H1 (cell line): ENCODE measurements around the gene GPRIN1. TPM values are rescaled to one million over a fixed set of nuclear protein-coding genes. Genes with fewer than 3 reads are reported as not detected.

Source experiments
- CTCF ChIA-PET: fragments of 300-600 bp; sonication (Branson Sonifier 250); formaldehyde crosslinking; loops from one replicate; lab custom pipeline; 2021; ENCODE audit not compliant: partially characterized antibody; lab: Charles Lee
- POLR2A ChIA-PET: fragments of 300-600 bp; sonication (Branson Sonifier 250); formaldehyde crosslinking; loops from one replicate; lab custom pipeline; 2021; ENCODE audit warnings: inconsistent platforms; ENCODE audit not compliant: partially characterized antibody; lab: Charles Lee
- DNase-seq, 2 experiments: peaks; one replicate each; pipeline versions ENCODE4 v3.0.0 to v3.0.0-alpha.2; 2010 to 2022; ENCODE audit warnings: low spot score in 2 of 2, low read depth in 1 of 2, mixed read lengths in 1 of 2
- FAIRE-seq: peaks from 2 replicates; lab custom pipeline; 2011; peaks lifted over from hg19 to GRCh38; lab: Jason Lieb, UNC
- H2AFZ ChIP-seq: 2 replicates; pipeline ENCODE4 v1.8.1; 2012; ENCODE audit warnings: low read length, inconsistent platforms
- H2AK5ac ChIP-seq: 2 replicates; pipeline ENCODE4 v1.6.1; 2013; ENCODE audit warnings: low read depth, low read length
- H2BK120ac ChIP-seq: replicated peaks from 2 replicates; pipeline ENCODE3; 2013; ENCODE audit warnings: low read depth, low read length, inconsistent platforms
- H2BK12ac ChIP-seq: 2 replicates; pipeline ENCODE4 v1.6.1; 2013; ENCODE audit warnings: low read depth, low read length
- H2BK15ac ChIP-seq: 2 replicates; pipeline ENCODE4 v1.6.1; 2013; ENCODE audit warnings: low read length
- H2BK20ac ChIP-seq: 2 replicates; pipeline ENCODE4 v1.6.1; 2013; ENCODE audit warnings: low read length
- H2BK5ac ChIP-seq: 2 replicates; pipeline ENCODE4 v1.6.1; 2013; ENCODE audit warnings: low read depth, low read length
- H3K14ac ChIP-seq: 2 replicates; pipeline ENCODE4 v1.6.1; 2013; ENCODE audit warnings: inconsistent platforms; ENCODE audit not compliant: insufficient read length
- H3K18ac ChIP-seq: 2 replicates; pipeline ENCODE4 v1.6.1; 2013; ENCODE audit warnings: low read length; ENCODE audit errors: extremely low read depth
- H3K23ac ChIP-seq: 2 replicates; pipeline ENCODE4 v1.6.1; 2013; ENCODE audit warnings: inconsistent platforms; ENCODE audit not compliant: insufficient read length
- H3K23me2 ChIP-seq: 2 replicates; pipeline ENCODE4 v1.6.1; 2013; ENCODE audit warnings: low read depth, low read length
- H3K27ac ChIP-seq: 2 replicates; pipeline ENCODE4 v1.6.1; 2011; ENCODE audit warnings: low read depth, low read length, inconsistent platforms
- H3K27me3 ChIP-seq, 4 experiments: replicated peaks in 1 of 4; 1 replicate in 1 of 4; 2 replicates in 3 of 4; pipeline versions ENCODE4 v1.6.1 to v1.8.1; 2011 to 2013; ENCODE audit warnings: low read length in 3 of 4, mild to moderate bottlenecking in 3 of 4, inconsistent platforms in 2 of 4, mixed read lengths in 2 of 4, moderate library complexity in 1 of 4; ENCODE audit not compliant: control insufficient read depth in 3 of 4, insufficient read depth in 3 of 4; ENCODE audit errors: extremely low read depth in 1 of 4
- H3K36me3 ChIP-seq, 4 experiments: 2 replicates each; pipeline versions ENCODE4 v1.6.1 to v1.8.1; 2011 to 2013; ENCODE audit warnings: mild to moderate bottlenecking in 4 of 4, low read length in 3 of 4, moderate library complexity in 2 of 4, control low read depth in 1 of 4, inconsistent platforms in 1 of 4; ENCODE audit not compliant: insufficient read depth in 4 of 4, control insufficient read depth in 2 of 4
- H3K4ac ChIP-seq: replicated peaks from 2 replicates; pipeline ENCODE3; 2013; ENCODE audit warnings: low read length, low read depth, mixed read lengths, inconsistent platforms; ENCODE audit not compliant: insufficient read length
- H3K4me1 ChIP-seq, 4 experiments: replicated peaks in 1 of 4; 1 replicate in 1 of 4; 2 replicates in 3 of 4; pipeline versions ENCODE4 v1.6.1 to v1.8.1; 2011 to 2013; ENCODE audit warnings: low read length in 3 of 4, inconsistent platforms in 2 of 4, mixed read lengths in 1 of 4; ENCODE audit not compliant: insufficient read depth in 4 of 4, control insufficient read depth in 3 of 4
- H3K4me2 ChIP-seq, 2 experiments: 2 replicates each; pipeline versions ENCODE4 v1.6.1 to v1.8.1; 2011 to 2013; ENCODE audit warnings: low read depth in 2 of 2, low read length in 2 of 2, control low read depth in 1 of 2, inconsistent platforms in 1 of 2, mild to moderate bottlenecking in 1 of 2; ENCODE audit not compliant: insufficient read depth in 1 of 2
- H3K4me3 ChIP-seq, 4 experiments: fragments of 200-600, 300-600 bp in 1 of 4; sonication (generic), shearing (Covaris generic), sonication (Bioruptor Twin) in 1 of 4; 2 replicates each; pipeline versions ENCODE4 v1.5.1 to v1.8.1; 2011 to 2016; ENCODE audit warnings: low read length in 4 of 4, low read depth in 3 of 4, control low read depth in 2 of 4, inconsistent platforms in 2 of 4, mild to moderate bottlenecking in 2 of 4, mixed read lengths in 1 of 4, moderate library complexity in 1 of 4; ENCODE audit not compliant: insufficient read depth in 2 of 4; ENCODE audit errors: extremely low read depth in 1 of 4
- H3K56ac ChIP-seq: replicated peaks from 2 replicates; pipeline ENCODE3; 2013; ENCODE audit warnings: low read depth, mild to moderate bottlenecking, mixed read lengths, low read length, inconsistent platforms; ENCODE audit not compliant: insufficient read length
- H3K79me1 ChIP-seq: 2 replicates; pipeline ENCODE4 v1.6.1; 2013; ENCODE audit warnings: low read depth, low read length, control low read depth
- H3K79me2 ChIP-seq, 2 experiments: 2 replicates each; pipeline versions ENCODE4 v1.6.1 to v1.8.1; 2012 to 2013; ENCODE audit warnings: low read length in 2 of 2, mild to moderate bottlenecking in 2 of 2, inconsistent platforms in 1 of 2; ENCODE audit not compliant: insufficient read depth in 2 of 2, control insufficient read depth in 1 of 2
- H3K9ac ChIP-seq, 4 experiments: replicated peaks in 1 of 4; 1 replicate in 1 of 4; 2 replicates in 3 of 4; pipeline versions ENCODE4 v1.6.1 to v1.8.1; 2011 to 2013; ENCODE audit warnings: low read depth in 3 of 4, low read length in 3 of 4, control low read depth in 2 of 4, mild to moderate bottlenecking in 2 of 4, moderate library complexity in 2 of 4, inconsistent platforms in 1 of 4; ENCODE audit errors: extremely low read depth in 1 of 4
- H3K9me3 ChIP-seq, 2 experiments: 2 replicates each; pipeline versions ENCODE4 v1.6.1 to v1.8.1; 2012 to 2013; ENCODE audit warnings: mild to moderate bottlenecking in 2 of 2, moderate library complexity in 2 of 2, control low read depth in 1 of 2, inconsistent platforms in 1 of 2, low read depth in 1 of 2, low read length in 1 of 2, mixed read lengths in 1 of 2; ENCODE audit not compliant: insufficient read depth in 2 of 2
- H4K20me1 ChIP-seq, 2 experiments: replicated peaks in 1 of 2; 2 replicates each; pipeline versions ENCODE3 to v1.8.1; 2011 to 2013; ENCODE audit warnings: inconsistent platforms in 2 of 2, low read length in 2 of 2, mild to moderate bottlenecking in 1 of 2; ENCODE audit not compliant: insufficient read depth in 2 of 2, control insufficient read depth in 1 of 2
- H4K5ac ChIP-seq: 2 replicates; pipeline ENCODE4 v1.6.1; 2013; ENCODE audit warnings: low read length, low read depth, mixed read lengths, inconsistent platforms; ENCODE audit not compliant: insufficient read length
- H4K8ac ChIP-seq: 2 replicates; pipeline ENCODE4 v1.8.0; 2013; ENCODE audit warnings: mild to moderate bottlenecking, moderate library complexity, low read length, inconsistent platforms; ENCODE audit not compliant: insufficient read depth; ENCODE audit errors: extremely low read depth
- H4K91ac ChIP-seq: replicated peaks from 2 replicates; pipeline ENCODE3; 2013; ENCODE audit warnings: low read length, mixed read lengths, inconsistent platforms; ENCODE audit not compliant: insufficient read length
- MAFK ChIP-seq: IDR thresholded peaks from 2 replicates; pipeline ENCODE4 v1.6.1; 2012; ENCODE audit warnings: low read depth, mild to moderate bottlenecking, improper control_type of control experiment, low read length
- USF2 ChIP-seq: IDR thresholded peaks from 2 replicates; pipeline ENCODE4 v1.6.1; 2011; ENCODE audit warnings: low read length, improper control_type of control experiment
- WGBS, 2 experiments: shearing (Covaris generic) in 1 of 2; methylation state at CpG; one replicate each; pipeline versions ENCODE4 v1.1.6 to v1.1.7; 2013 to 2015; ENCODE audit warnings: low lambda C conversion rate in 2 of 2, mixed read lengths in 2 of 2, inconsistent platforms in 1 of 2, low coverage in 1 of 2, missing lambda C conversion rate in 1 of 2; ENCODE audit not compliant: insufficient replicate concordance in 2 of 2, insufficient coverage in 1 of 2, insufficient read length in 1 of 2; ENCODE audit errors: extremely low coverage in 1 of 2, missing lambda C conversion rate in 1 of 2; 5-methylcytosine and 5-hydroxymethylcytosine counted together
- polyA plus RNA-seq, 7 experiments: library from polyadenylated mRNA; depleted of rRNA in 3 of 7; stranded (reverse) in 5 of 7; unstranded in 2 of 7; fragments of >200 nt in 5 of 7; fragments of 200-250 nt in 2 of 7; gene quantifications; 1 replicate in 5 of 7; 2 replicates in 1 of 7; 4 replicates in 1 of 7; pipeline versions ENCODE4 v1.2.1 to v1.2.3, GENCODE V29; 2011 to 2013; ENCODE audit warnings: missing spikeins in 2 of 7, mixed read lengths in 2 of 7
- total RNA-seq: library from RNA; stranded (reverse); fragmentation: NEBNext Ultra II Directional; extraction: Animal tissue kit (Norgen Biotek cat#: 25700); gene quantifications from 2 replicates; pipeline ENCODE4 v1.2.1, GENCODE V29; 2021

Gene GPRIN1
- total and polyA plus RNA-seq, 2 of the 8 experiments (the other 6 are each of a cell fraction or from before 2014, with no cell fraction given) = 3.3 to 12.0 TPM

DNA sequence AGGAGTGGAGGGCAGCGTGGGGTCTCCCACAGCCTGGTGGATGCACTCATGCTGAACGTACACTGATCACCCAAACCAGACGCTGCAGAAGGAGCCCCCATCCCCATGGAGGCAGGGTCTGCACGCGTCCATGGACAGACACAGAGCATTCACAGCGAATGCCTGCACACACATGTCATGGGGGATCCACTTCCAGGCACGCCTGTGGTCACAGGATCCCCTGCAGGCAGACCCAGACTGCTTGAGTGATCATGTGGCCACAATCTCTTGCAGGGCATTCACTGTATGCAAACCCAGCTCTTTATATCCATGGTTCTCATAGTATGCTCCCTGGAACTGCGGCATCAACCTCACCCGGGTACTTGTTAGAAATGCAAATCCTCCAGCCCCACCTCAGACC is 15.0 kb upstream of the GPRIN1 start:
- Histone ChIP-seq H2BK20ac (no peak overlapping the region), H3K14ac (no peak overlapping the region), H2BK120ac (no peak overlapping the region), H3K4me3 (no peak overlapping the region), H3K79me1 (no peaks in the 10 kb centered on the region), H2AK5ac (no peak overlapping the region), H4K5ac (no peak overlapping the region), H4K91ac (no peak overlapping the region), H3K18ac (no peak overlapping the region), H2BK5ac (no peak overlapping the region), H3K9ac (no peak overlapping the region), H4K8ac (no peak overlapping the region), H3K56ac (no peak overlapping the region), H3K23ac (no peak overlapping the region), H3K79me2 (no peaks in the 10 kb centered on the region), H3K4ac (no peak overlapping the region), H3K27me3 (peaks cover 3 to 40% (median 25%) of the 10 kb centered on the region in 4 experiments), H3K4me1 (peaks cover 2 to 27% (median 13%) of the 10 kb centered on the region in 4 experiments; a peak in 6 of 7 replicates), H3K4me2 (no peak overlapping the region), H2BK15ac (no peak overlapping the region; the same call in 1 of the 2 replicates), H3K23me2 (peaks cover 9% of the 10 kb centered on the region), H4K20me1 (peaks cover 0 to 4% of the 10 kb centered on the region in 2 experiments), H3K9me3 (peaks cover 0 to under 1% of the 10 kb centered on the region in 2 experiments; a peak in 1 of 4 replicates), H3K27ac (no peak overlapping the region), H2AFZ (no peak overlapping the region), H2BK12ac (no peak overlapping the region), H3K36me3 (no peaks in the 10 kb centered on the region)
- WGBS, 2 experiments = 88% methylated on average over 9 of the region's 9 CpGs; no CpG with 5 or more reads in 1 of the 2 experiments
- FAIRE-seq (no peak), DNase-seq (no peak)
- ChIA-PET CTCF (interaction anchor here (1.6 to 1.9 kb wide), 2 partner anchors 15 to 46 kb away, joined by 3 to 7 read pairs; no protein-coding TSS in a partner anchor), POLR2A (interaction anchor here (1.9 kb wide), 1 partner anchor 11 kb away, joined by 6 read pairs; no protein-coding TSS in a partner anchor)
- TF ChIP-seq USF2 (no peak), MAFK (no peak)
